ENCODE results near the gene NEK4. TPM values are rescaled to one million over a fixed set of nuclear protein-coding genes. Genes with fewer than 3 reads are reported as not detected.
A peak's percentile ranks its signal among the peaks of the same experiment; 100 is the strongest.

The NEK4 gene
- total RNA-seq, 1 donor from 2014 or later, result 15.1 TPM

- TF ChIP-seq EZH2 (IDR thresholded peaks at IDR 0.05; ENCODE audit: insufficient read depth, low read length), result no peak
- TF ChIP-seq CTCF (IDR thresholded peaks at IDR 0.05; ENCODE audit: insufficient read depth, low read depth, low read length), result no peak
- H3K36me3 Mint-ChIP-seq (ENCODE audit: low read depth, unreplicated experiment), result no peaks in the 10 kb centered on the region
- H3K4me1 Mint-ChIP-seq (ENCODE audit: low read depth, unreplicated experiment), result peaks cover 7% of the 10 kb centered on the region
- no peak overlapping the region for H3K4me3 Mint-ChIP-seq (ENCODE audit: unreplicated experiment)
- H3K27ac Mint-ChIP-seq (ENCODE audit: unreplicated experiment), result no peak overlapping the region
- peaks cover 23% of the 10 kb centered on the region for H3K27me3 Mint-ChIP-seq (ENCODE audit: low read depth, unreplicated experiment)
- Histone ChIP-seq H3K9me3 (ENCODE audit: insufficient read depth, low read depth, low read length) (no peaks in the 10 kb centered on the region), H3K9ac (ENCODE audit: low read length) (no peak overlapping the region), H3K4me2 (ENCODE audit: low read length) (no peak overlapping the region), H4K20me1 (ENCODE audit: insufficient read depth, low read length) (no peaks in the 10 kb centered on the region), H3K79me2 (ENCODE audit: insufficient read depth, low read length) (peaks cover 15% of the 10 kb centered on the region), H2AFZ (ENCODE audit: low read depth, low read length) (no peak overlapping the region), H3K27ac (ENCODE audit: low read depth, low read length) (no peak overlapping the region), H3K4me1 (ENCODE audit: insufficient read depth, low read length) (peaks cover 9% of the 10 kb centered on the region), H3K4me3 (ENCODE audit: insufficient read depth, low read depth, low read length) (no peak overlapping the region), H3K36me3 (ENCODE audit: insufficient read depth, low read length) (no peaks in the 10 kb centered on the region), H3K27me3 (ENCODE audit: insufficient read depth, low read length) (no peaks in the 10 kb centered on the region)
- DNase-seq (ENCODE audit: low read depth) (no peak), FAIRE-seq (no peak)
- H3K9me3 Mint-ChIP-seq (ENCODE audit: unreplicated experiment), result no peaks in the 10 kb centered on the region
These were observed 3.5 kb upstream of the NEK4 start for GRCh38 chr3:52774066-52774713.

- H3K4me3 Mint-ChIP-seq (ENCODE audit: unreplicated experiment), result no peak overlapping the region
- FAIRE-seq, result no peak
- Histone ChIP-seq H3K27ac (ENCODE audit: low read depth, low read length) (no peak overlapping the region), H4K20me1 (ENCODE audit: insufficient read depth, low read length) (no peaks in the 10 kb centered on the region), H2AFZ (ENCODE audit: low read depth, low read length) (no peak overlapping the region), H3K4me2 (ENCODE audit: low read length) (no peak overlapping the region), H3K4me1 (ENCODE audit: insufficient read depth, low read length) (peaks cover 9% of the 10 kb centered on the region), H3K9ac (ENCODE audit: low read length) (no peak overlapping the region), H3K36me3 (ENCODE audit: insufficient read depth, low read length) (no peaks in the 10 kb centered on the region), H3K27me3 (ENCODE audit: insufficient read depth, low read length) (no peaks in the 10 kb centered on the region), H3K9me3 (ENCODE audit: insufficient read depth, low read depth, low read length) (no peaks in the 10 kb centered on the region), H3K4me3 (ENCODE audit: insufficient read depth, low read depth, low read length) (no peak overlapping the region), H3K79me2 (ENCODE audit: insufficient read depth, low read length) (peaks cover 21% of the 10 kb centered on the region)
- H3K27me3 Mint-ChIP-seq (ENCODE audit: low read depth, unreplicated experiment), result peaks cover 23% of the 10 kb centered on the region
- no peak for DNase-seq (ENCODE audit: low read depth)
- no peaks in the 10 kb centered on the region for H3K36me3 Mint-ChIP-seq (ENCODE audit: low read depth, unreplicated experiment)
- no peak overlapping the region for H3K27ac Mint-ChIP-seq (ENCODE audit: unreplicated experiment)
- TF ChIP-seq CTCF (IDR thresholded peaks at IDR 0.05; ENCODE audit: insufficient read depth, low read depth, low read length) (no peak), EZH2 (IDR thresholded peaks at IDR 0.05; ENCODE audit: insufficient read depth, low read length) (no peak)
- H3K9me3 Mint-ChIP-seq (ENCODE audit: unreplicated experiment), result no peaks in the 10 kb centered on the region
- peaks cover 7% of the 10 kb centered on the region for H3K4me1 Mint-ChIP-seq (ENCODE audit: low read depth, unreplicated experiment)
These were observed 2.8 kb upstream of the NEK4 start for GRCh38 chr3:52773361-52774065.

- Mint-ChIP-seq H3K27ac (ENCODE audit: unreplicated experiment) (peak overlapping the region; percentile 10), H3K4me3 (ENCODE audit: unreplicated experiment) (peak overlapping the region; percentile 99), H3K27me3 (ENCODE audit: low read depth, unreplicated experiment) (peaks cover 14% of the 10 kb centered on the region), H3K9me3 (ENCODE audit: unreplicated experiment) (no peaks in the 10 kb centered on the region), H3K4me1 (ENCODE audit: low read depth, unreplicated experiment) (peaks cover 7% of the 10 kb centered on the region), H3K36me3 (ENCODE audit: low read depth, unreplicated experiment) (no peaks in the 10 kb centered on the region)
- Histone ChIP-seq H3K9ac (ENCODE audit: low read length) (no peak overlapping the region), H4K20me1 (ENCODE audit: insufficient read depth, low read length) (no peaks in the 10 kb centered on the region), H3K36me3 (ENCODE audit: insufficient read depth, low read length) (peaks cover 3% of the 10 kb centered on the region), H3K4me1 (ENCODE audit: insufficient read depth, low read length) (peaks cover 9% of the 10 kb centered on the region), H3K27me3 (ENCODE audit: insufficient read depth, low read length) (no peaks in the 10 kb centered on the region), H3K4me3 (ENCODE audit: insufficient read depth, low read depth, low read length) (no peak overlapping the region), H3K9me3 (ENCODE audit: insufficient read depth, low read depth, low read length) (no peaks in the 10 kb centered on the region), H3K4me2 (ENCODE audit: low read length) (peak overlapping the region; percentile 95), H3K27ac (ENCODE audit: low read depth, low read length) (no peak overlapping the region), H2AFZ (ENCODE audit: low read depth, low read length) (peak overlapping the region; percentile 98), H3K79me2 (ENCODE audit: insufficient read depth, low read length) (peaks cover 29% of the 10 kb centered on the region)
- DNase-seq (ENCODE audit: low read depth) (no peak), FAIRE-seq (no peak)
- TF ChIP-seq EZH2 (IDR thresholded peaks at IDR 0.05; ENCODE audit: insufficient read depth, low read length), result no peak
- no peak for TF ChIP-seq CTCF (IDR thresholded peaks at IDR 0.05; ENCODE audit: insufficient read depth, low read depth, low read length)
These were observed 962 bp upstream of the NEK4 start for GRCh38 chr3:52771702-52772101.

Data from astrocyte (in vitro differentiated cells and primary cell).